HL-60 (cell line): ENCODE measurements around the gene VPS26C.

ENCODE experiments used
- DNase-seq, 2 experiments: peaks; one replicate each; pipeline ENCODE4 v3.0.0-alpha.2; 2010 to 2020; ENCODE audit warnings: low read depth in 1 of 2, low spot score in 1 of 2
- H3K27ac ChIP-seq: fragments of 250-450 bp; sonication (Bioruptor Pico); replicated peaks from 2 replicates; pipeline ENCODE4 v1.5.1; 2020; ENCODE audit warnings: mild to moderate bottlenecking, moderate library complexity
- H3K27me3 ChIP-seq: fragments of 250-450 bp; sonication (Bioruptor Pico); 2 replicates; pipeline ENCODE4 v1.5.1; 2021; ENCODE audit warnings: mild to moderate bottlenecking, moderate library complexity; ENCODE audit not compliant: insufficient read depth, poor library complexity, severe bottlenecking
- H3K4me3 ChIP-seq: replicated peaks from 2 replicates; pipeline ENCODE4 v1.5.1; 2011; ENCODE audit warnings: mild to moderate bottlenecking, control low read depth, low read length; ENCODE audit not compliant: insufficient read depth
- GABPA ChIP-seq: IDR thresholded peaks from 2 replicates; pipeline ENCODE4 v1.6.1; 2012; ENCODE audit warnings: low read depth
- POLR2AphosphoS5 ChIP-seq: IDR thresholded peaks from 2 replicates; pipeline ENCODE4 v1.6.1; 2012; ENCODE audit warnings: low read depth
- SPI1 ChIP-seq: IDR thresholded peaks from 2 replicates; pipeline ENCODE4 v1.6.1; 2012; ENCODE audit warnings: low read depth, mild to moderate bottlenecking, borderline replicate concordance
- TF ChIP-seq, protein P1 (sequence below): IDR thresholded peaks from 2 replicates; pipeline ENCODE4 v1.6.1; 2012; ENCODE audit warnings: low read depth; ENCODE audit not compliant: insufficient replicate concordance
- TF ChIP-seq, protein P2 (sequence below): IDR thresholded peaks from one replicate; pipeline ENCODE4 v1.5.1; 2011; ENCODE audit warnings: low read length, control low read depth, inconsistent platforms; ENCODE audit not compliant: insufficient read depth

The VPS26C gene

DNA sequence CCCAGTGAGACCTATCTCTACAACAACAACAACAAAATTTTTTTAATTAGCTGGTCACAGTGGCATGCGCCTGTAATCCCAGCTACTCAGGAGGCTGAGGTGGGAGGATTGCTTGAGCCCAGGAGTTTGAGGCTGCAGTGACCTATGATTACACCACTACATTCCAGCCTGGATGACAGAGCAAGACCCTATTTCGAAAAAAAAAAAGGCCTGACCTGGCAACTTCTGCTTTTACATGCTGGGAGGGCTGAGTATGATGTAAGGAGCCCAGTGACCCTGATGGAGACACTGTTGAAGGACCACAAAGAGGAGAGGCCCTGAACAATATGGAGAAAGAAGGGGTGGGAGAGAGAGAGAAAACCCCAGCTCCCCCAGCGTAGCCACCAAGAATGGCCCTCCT, 9.2 kb upstream of the VPS26C start:
- Histone ChIP-seq H3K27me3 (no peaks in the 10 kb centered on the region), H3K4me3 (no peak overlapping the region), H3K27ac (no peak overlapping the region)
- peak in 1 of 2 experiments; percentile 38 for DNase-seq
- TF ChIP-seq GABPA (no peak), POLR2AphosphoS5 (no peak)
- TF ChIP-seq, protein P1, sequence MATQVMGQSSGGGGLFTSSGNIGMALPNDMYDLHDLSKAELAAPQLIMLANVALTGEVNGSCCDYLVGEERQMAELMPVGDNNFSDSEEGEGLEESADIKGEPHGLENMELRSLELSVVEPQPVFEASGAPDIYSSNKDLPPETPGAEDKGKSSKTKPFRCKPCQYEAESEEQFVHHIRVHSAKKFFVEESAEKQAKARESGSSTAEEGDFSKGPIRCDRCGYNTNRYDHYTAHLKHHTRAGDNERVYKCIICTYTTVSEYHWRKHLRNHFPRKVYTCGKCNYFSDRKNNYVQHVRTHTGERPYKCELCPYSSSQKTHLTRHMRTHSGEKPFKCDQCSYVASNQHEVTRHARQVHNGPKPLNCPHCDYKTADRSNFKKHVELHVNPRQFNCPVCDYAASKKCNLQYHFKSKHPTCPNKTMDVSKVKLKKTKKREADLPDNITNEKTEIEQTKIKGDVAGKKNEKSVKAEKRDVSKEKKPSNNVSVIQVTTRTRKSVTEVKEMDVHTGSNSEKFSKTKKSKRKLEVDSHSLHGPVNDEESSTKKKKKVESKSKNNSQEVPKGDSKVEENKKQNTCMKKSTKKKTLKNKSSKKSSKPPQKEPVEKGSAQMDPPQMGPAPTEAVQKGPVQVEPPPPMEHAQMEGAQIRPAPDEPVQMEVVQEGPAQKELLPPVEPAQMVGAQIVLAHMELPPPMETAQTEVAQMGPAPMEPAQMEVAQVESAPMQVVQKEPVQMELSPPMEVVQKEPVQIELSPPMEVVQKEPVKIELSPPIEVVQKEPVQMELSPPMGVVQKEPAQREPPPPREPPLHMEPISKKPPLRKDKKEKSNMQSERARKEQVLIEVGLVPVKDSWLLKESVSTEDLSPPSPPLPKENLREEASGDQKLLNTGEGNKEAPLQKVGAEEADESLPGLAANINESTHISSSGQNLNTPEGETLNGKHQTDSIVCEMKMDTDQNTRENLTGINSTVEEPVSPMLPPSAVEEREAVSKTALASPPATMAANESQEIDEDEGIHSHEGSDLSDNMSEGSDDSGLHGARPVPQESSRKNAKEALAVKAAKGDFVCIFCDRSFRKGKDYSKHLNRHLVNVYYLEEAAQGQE = no peak

DNA sequence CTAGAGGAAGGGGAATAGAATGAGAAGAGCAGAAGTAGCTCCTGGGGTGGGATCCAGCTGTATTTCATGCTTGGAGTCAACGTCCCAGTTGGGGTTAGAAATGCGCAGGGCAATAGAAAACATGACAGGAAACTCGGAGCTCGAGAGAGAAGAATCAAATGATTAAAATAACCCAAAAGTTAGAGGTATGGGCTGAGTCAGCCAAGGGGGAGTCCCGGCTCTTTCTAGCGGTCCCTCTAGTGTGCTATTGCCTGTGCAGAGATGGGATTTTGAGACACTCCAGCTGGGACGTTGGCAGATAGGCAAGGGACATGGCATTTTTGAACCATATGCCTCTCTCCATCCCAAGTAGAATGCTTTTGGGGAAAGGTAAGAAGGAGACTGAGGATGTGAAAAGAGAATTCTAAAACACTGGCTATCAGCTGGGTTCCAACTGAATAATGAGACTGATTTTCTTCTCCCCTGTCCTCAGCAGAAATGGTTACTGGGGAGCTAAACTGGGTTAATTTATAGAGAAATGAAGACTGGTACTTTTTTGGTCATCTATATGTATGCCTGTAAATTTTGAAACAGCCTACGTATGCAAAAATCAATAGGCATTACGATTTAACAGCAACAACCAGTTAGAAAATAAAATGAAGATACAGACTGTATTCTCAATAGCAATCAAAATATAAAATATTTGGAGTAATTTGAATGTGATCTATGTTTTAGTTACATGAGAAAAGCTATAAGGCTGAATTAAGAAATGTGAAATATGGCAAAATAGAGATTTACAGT, 7.0 kb upstream of the VPS26C start:
- no peak overlapping the region for H3K4me3 ChIP-seq
- no peak overlapping the region for H3K27ac ChIP-seq
- H3K27me3 ChIP-seq = no peaks in the 10 kb centered on the region
- TF ChIP-seq, protein P2, sequence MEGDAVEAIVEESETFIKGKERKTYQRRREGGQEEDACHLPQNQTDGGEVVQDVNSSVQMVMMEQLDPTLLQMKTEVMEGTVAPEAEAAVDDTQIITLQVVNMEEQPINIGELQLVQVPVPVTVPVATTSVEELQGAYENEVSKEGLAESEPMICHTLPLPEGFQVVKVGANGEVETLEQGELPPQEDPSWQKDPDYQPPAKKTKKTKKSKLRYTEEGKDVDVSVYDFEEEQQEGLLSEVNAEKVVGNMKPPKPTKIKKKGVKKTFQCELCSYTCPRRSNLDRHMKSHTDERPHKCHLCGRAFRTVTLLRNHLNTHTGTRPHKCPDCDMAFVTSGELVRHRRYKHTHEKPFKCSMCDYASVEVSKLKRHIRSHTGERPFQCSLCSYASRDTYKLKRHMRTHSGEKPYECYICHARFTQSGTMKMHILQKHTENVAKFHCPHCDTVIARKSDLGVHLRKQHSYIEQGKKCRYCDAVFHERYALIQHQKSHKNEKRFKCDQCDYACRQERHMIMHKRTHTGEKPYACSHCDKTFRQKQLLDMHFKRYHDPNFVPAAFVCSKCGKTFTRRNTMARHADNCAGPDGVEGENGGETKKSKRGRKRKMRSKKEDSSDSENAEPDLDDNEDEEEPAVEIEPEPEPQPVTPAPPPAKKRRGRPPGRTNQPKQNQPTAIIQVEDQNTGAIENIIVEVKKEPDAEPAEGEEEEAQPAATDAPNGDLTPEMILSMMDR = no peak
- TF ChIP-seq POLR2AphosphoS5 = no peak
- DNase-seq = no peak

DNA sequence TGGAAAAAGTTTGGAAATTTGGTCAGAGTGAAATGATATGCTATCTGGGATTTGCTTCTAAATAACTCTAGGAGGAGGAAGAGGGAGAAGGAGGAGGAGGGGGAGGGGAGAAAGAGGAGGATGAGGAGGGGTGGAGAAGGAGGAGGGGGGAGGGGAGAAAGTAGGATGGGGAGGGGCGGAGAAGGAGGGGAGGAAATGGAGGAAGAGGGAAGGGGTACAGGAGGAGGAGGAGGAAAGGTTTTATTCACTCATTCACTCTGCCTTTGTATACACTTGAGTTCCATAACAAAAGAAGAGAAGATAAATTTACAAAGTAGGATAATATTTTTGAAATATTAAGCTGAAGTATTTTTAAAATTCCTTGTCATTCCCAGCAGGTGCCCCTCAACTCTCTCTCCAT, 6.3 kb upstream of the VPS26C start:
- DNase-seq = no peak
- no peak overlapping the region for H3K4me3 ChIP-seq
- no peaks in the 10 kb centered on the region for H3K27me3 ChIP-seq
- TF ChIP-seq SPI1 (no peak), GABPA (no peak), POLR2AphosphoS5 (no peak)
- TF ChIP-seq, protein P2 = no peak
- TF ChIP-seq, protein P1 = no peak
- H3K27ac ChIP-seq = no peak overlapping the region

DNA sequence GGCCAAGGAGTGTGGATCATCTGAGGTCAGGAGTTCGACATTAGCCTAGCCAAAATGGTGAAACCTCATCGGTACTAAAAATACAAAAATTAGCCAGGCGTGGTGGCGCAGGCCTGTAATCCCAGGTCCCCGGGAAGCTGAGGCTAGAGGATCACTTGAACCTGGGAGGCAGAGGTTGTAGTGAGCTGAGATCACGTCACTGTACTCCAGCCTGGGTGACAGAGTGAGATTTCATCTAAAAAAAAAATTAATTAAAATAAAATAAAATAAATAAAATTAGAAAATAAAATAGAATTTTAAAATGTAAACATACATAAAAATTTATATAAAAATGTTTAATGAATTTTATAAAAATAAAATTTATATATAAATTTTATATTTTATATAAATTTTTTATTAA, 5.8 kb upstream of the VPS26C start:
- DNase-seq = no peak
- no peaks in the 10 kb centered on the region for H3K27me3 ChIP-seq
- H3K27ac ChIP-seq = no peak overlapping the region
- TF ChIP-seq SPI1 = no peak
- TF ChIP-seq, protein P2 = no peak
- no peak for TF ChIP-seq POLR2AphosphoS5
- no peak for TF ChIP-seq GABPA
- TF ChIP-seq, protein P1 = no peak
- H3K4me3 ChIP-seq = no peak overlapping the region
